ENCODE results near the gene MAP3K7.
"Not testable (repeated sequence)": the region's sequence is repeated elsewhere in the genome, so short reads cannot be mapped to it uniquely, and the experiment has no call there.

GRCh38 chr6:90562341-90562740, 24.5 kb downstream of the MAP3K7 start:
- TF ChIP-seq EP300, CTCF, POLR2A, POLR2AphosphoS5 (IDR thresholded peaks at IDR 0.05): not testable (repeated sequence)

Data from suprapubic skin (tissue), 4 donors.